Stimulated activated CD4-positive, alpha-beta T cell treated with anti-CD3 and anti-CD28 coated beads, TNF-alpha, amount 100 ng/mL, for 1 hour (primary cell): Measurements from ENCODE around the gene PSMD10.
A peak's percentile ranks its signal among the peaks of the same experiment; 100 is the strongest.

Source experiments
- DNase-seq, 3 donors: peaks; one replicate each; pipeline ENCODE4 v3.0.0-alpha.2; 2020; ENCODE audit warnings: low read depth in 3 of 3, low spot score in 1 of 3

The PSMD10 gene, protein sequence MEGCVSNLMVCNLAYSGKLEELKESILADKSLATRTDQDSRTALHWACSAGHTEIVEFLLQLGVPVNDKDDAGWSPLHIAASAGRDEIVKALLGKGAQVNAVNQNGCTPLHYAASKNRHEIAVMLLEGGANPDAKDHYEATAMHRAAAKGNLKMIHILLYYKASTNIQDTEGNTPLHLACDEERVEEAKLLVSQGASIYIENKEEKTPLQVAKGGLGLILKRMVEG

DNA sequence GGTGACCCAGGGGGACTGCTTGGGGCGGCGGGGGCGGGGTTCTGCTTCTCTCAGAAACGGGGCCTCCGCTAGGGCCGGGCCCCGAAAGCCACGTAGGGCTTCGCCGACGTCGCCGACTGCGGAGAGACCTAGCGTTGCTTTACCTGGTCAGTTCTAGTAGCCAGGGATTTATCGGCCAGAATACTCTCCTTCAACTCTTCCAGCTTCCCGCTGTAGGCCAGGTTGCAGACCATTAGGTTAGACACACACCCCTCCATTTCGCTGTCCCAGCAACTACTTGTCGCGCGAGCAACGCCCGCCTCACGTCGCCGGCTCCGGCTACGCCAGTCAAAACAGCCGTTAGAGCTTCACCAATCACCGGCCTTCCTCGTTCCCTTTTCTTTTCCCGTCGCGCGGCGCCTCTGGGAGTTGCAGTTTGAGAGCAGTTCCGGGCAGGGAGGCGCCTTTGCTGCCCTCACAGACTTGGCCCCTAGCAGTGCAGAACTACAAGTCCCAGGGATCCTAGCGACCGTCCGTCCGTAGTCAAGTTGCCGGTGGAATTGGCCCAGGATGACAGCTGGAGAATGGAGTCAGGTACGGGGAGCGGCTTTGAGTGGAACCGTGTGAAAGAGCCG lies at the start of gene PSMD10, which contains the start of gene ATG4A:
Gene PSMD10 (minus strand): TSS at position 279 of the 614 bp plus-strand sequence. CDS start 22 bp downstream, at position 257.
Gene ATG4A (plus strand): TSS at position 515 of the 614 bp plus-strand sequence. CDS start 49 bp downstream, at position 564.
- peak; percentile 55 to 70 (median 65) for DNase-seq

DNA sequence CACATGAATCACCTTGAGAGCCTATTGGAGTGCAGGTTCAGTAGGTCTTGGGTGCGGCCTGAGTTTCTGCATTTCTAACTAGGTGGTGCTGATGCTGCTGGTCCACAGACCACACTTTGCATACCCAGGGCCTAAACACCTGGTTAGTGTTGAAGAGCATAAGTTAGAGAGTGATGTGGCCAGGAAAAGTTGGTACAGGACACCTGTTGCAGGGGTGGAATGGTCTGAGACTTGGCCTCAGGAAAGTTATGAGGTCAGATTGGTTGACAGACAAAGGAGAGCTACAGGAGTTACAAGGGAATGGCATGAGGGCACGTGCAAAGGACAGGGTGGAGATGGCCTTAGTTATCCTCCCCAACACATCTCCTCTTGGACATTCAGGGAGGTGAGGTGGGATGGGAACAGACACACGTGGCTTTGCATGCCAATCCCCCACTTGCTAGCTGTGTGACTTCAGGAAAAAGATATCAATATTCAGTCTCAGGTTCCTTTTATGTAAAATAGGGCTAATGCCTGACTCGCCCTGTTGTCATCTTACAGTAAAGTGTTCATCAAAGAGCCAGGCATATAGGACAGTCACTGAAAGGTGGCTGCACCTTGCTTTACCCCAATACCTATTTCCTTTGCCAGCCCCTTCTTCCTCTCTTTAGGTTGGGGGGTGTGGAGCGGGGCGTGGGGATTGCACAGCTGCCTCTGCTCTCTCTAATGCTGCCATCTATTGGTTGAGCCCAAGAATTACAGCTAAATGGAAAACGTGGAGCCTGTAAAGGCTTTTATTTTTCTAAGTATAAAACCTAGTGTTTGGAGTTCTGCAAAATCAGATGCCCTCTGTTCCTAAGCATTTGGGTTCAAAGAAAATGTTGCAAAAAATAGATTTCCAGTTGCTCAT lies 47.7 kb upstream of the PSMD10 start:
- no peak for DNase-seq

DNA sequence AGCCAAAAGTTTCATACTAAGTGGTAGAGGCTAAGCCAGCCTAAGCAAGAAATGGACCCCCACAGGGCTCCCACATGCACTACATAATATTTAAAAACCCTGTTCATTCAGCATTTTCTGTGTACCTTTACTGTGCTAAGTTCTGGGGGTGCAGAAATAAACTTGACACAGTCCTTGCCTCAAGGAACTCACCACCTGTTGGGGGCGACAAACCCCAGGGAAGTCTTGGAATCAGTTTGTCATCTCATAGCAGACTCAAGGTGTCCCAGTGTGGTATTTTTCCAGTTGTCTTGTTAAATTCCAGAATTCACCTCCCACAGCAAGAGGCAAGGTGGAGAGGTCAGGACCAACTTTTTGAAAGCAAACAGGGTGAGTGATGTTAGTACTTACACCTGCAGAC lies 43.4 kb upstream of the PSMD10 start:
- no peak for DNase-seq

DNA sequence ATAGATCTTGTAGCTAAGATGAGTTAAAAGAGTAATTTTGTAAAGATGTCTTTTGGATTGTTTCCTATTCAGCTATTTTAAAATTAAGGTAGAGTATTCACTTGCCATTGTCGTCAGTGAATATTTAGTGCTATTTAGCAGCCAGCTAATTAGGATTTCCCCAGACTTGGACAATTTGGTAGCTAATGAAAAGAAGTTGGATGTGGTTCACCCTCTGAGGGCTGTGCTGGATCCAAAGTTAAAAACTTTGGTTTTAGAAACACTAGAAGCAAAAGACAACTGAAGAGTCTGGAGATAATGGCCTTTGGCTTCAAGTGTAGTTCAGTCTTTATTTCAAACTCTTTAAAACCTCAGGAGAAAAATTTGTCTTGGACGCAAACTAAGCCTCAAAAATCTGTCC lies 41.5 kb upstream of the PSMD10 start:
- DNase-seq = no peak

DNA sequence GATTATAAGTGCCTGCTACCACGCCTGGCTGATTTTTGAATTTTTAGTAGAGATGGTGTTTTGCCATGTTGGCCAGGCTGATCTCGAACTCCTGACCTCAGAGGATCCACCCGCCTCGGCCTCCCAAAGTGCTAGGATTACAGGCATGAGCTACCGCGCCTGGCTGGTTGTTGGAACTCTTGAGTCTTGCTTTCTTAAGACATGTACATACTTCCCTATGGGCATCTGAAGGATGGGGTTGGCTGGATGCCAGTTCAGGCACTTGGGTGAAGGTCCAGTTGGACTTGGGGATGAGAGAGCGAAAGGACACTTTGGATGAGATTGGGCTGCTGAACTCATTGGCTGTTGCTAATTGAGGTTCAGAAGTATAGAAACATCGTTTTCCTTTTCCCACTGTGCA lies 40.7 kb upstream of the PSMD10 start:
- DNase-seq = no peak

DNA sequence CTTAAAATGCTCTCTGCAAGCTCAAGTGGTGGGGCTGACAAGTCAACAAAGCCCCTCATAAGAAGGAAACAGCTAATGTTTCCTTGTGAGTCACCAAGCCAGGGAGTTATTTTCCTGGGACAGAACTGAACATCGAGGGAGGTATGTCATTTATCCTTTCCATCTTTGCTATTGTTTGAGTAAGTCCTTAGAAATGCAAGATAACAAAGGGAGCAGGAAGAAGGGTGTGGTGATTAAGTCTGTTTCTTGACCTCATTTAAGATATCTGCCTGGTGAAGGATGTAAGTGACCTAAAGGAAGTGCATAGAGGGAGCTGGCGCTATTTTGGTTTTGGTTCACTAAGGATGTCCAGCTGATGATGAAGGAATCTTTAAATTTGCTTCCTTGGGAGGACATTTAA lies 40.1 kb upstream of the PSMD10 start:
- DNase-seq = no peak

DNA sequence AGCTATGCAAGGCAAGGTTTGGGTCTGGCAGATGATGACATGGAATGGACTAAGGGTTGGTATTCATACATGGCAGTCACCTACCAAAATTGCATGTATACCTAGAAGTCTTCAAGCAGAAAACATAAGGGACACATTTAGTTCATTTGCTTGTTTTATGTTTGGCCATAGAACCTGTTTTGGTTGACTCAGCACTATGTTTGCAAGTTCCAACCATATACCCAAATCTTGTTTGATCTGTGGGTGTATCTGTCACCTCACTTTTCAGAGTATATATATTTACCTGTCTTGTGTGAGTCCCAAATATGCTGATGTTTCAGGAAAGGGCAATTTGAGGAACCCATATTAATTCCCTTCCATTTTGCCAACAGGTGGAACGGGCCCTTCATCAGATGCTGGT lies 39.5 kb upstream of the PSMD10 start:
- DNase-seq = no peak

DNA sequence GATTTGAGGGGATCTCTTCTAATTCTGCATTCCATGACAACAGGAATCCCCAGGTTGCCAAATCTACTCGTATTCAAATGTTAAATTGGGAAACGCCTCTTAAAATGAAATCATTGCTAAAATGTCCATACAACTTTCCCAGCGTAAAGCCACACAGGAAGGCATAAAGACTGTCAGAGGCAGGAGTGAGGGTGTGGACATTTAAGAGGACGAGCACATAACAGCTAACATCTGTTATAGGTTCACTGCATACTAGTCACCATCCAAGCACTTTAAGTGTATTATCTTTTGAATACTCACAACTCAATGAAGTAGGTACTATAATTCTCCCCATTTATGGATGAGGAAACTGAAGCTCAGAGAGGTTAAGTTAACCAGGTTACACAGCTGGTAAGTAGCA lies 35.8 kb upstream of the PSMD10 start:
- no peak for DNase-seq

DNA sequence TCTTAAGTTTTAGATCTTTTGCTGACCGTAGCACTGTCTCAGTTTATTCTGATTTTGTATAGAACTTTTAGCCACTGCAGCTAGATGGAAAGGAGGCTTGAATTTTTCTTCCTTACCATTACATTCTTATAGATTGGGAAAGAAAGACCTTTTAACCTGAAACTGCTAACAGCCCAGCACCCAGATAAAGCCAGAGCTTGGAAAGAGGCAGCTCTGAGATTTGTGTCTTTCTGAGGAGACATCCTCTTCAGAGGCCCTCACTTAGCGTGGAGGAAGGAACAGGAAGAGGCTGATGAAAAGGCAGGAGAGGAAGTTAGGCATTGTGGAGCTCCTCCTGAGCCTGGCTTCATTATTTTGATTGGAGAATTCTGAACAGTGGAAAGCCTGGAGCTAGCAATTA lies 35.3 kb upstream of the PSMD10 start:
- DNase-seq = no peak

DNA sequence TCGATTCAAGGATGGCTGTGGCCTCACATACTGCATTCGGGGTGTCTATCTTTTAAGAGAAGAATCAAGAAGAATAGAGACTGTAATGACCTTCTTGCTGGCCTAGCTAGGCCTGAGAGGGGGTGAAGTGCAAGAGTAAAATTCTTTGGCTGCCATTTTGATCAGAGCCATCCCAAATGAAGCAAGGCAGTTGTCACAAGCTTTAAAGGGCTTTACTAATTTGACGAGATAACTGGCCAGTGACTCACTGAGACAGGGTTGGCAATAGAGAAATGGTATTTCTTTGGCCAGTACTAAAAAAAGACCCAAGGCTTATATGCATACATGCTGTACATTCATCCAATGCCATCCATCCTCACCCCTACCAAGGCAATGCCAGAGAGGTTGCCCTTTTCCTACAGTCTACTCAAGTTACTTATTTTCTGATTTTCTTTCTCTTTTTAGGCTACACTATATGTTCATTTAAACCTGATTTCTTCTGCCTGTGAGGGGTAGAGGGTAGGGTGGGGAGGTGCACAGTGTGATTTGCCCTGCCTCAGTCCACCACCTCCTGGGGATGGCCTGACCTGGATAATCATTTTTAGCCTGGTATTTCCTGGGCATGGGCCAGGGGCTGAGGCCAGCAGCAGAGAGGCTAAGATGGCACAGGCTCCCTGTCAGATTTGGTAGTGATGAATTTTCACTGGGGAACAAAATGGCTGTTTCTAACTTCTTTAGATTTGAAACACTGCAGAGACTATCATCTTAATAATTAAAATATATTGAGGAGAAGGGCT lies 32.4 kb upstream of the PSMD10 start:
- DNase-seq = no peak

DNA sequence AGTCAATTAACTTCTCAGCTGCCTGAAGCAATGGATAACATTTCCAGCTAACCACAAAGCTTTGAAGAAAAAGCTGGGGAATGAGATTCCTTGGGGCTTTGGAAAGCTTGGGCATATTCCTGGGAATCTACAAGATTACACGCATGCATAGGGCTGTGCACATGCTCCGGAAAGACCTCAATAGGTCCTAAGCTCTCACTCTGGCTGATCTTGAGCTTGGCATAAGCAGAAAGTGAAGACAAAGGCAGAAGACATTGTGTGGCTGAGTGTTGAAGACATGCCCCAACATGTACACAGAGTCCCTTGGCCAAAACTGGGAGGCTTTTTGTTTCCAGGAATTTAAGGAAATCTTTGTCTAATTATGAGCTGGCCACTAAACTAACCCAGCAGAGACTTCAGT lies 31.4 kb upstream of the PSMD10 start:
- DNase-seq = no peak

DNA sequence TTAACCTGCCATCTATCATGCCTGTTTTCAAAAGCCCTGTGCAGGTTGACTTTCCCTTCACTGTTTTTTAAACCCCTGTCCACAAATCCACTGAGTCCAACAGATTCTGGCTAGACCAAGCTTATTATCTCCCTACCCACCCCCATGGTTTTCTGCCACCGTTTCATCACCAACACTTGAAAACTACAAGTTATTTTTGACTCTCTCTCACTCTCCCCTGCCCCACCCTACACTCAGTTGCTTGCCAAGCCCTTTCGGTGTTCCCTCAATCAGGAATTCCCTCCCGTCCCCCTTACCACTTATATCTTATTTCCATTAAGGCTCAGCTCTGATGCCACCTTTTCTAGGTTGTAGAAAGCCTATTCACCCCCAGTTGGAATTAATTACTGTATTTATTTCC lies 29.9 kb upstream of the PSMD10 start:
- DNase-seq = no peak

DNA sequence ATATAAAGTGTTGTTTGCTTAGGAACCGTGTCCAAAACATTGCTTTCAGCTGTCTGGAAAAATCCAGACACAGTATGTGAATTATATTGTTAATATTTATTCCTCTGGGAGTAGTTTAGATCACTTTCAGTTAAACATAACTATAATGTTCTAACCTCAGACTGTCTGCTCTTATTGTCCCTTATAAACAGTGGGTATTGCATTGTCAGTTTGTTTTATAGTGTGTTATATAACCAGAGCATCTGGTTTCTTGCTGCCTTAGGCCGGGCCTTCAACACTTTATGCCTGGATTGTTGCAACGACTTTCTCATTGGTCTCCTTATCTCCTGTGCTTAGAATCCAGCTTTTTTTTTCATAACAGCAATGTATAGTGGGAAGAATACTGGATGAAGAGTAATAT lies 26.6 kb upstream of the PSMD10 start:
- no peak for DNase-seq

DNA sequence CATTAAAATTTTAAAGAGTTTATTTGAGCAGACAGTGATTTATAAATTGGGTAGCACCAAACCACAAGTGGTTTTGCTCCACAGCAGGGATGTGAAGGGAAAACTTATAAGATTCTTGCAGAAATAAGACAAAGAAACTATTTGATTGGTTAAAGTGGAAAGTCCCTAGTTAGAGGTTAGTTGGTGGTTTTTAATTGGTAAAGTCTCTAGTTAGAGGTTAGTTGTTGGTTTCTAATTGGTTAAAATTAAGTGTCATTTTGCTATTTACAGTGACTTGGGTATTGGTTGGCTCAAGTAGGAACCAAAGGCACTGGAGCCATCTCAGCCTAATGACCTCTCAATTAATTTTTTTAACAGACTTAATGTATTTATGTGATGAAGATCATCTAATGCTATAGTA lies 23.2 kb upstream of the PSMD10 start:
- no peak for DNase-seq

DNA sequence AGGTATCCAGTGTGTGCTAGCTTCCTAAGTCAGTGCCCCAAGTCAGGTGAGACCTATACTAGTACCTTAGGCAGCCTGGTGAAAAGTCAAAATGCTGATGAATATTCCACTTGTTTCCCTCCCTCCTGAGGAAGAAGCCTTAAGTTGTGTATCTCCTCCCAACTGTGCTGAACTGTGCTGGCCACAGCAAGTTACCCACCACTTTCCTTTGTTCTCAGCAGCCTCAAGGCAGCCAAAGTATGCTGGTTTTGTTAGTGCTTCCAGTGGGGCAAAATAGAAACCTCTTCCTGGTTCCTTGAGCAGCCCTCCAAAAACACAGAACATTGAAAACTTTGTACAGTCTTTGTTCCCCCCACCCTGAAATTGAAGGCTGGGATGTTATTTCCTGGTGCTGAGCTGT lies 14.1 kb upstream of the PSMD10 start:
- DNase-seq = no peak

DNA sequence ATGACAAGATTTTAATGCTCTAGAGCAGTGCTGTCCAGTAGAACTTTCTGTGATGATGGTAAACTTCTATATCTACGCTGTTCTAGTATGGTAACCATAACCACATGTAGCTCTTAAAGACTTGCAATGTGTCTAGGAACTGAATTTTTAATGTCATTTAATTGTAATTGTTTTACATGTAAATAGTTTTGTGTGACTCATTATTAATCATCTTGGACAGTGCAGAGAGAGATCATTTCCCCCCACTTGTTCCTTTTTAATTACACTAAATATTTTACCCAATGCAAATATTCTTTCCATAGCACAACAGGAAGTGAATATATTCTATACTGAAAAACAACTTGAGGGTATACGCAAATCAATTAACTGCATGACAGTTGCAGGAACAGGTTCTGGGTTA lies 6.0 kb upstream of the PSMD10 start:
- DNase-seq = no peak

DNA sequence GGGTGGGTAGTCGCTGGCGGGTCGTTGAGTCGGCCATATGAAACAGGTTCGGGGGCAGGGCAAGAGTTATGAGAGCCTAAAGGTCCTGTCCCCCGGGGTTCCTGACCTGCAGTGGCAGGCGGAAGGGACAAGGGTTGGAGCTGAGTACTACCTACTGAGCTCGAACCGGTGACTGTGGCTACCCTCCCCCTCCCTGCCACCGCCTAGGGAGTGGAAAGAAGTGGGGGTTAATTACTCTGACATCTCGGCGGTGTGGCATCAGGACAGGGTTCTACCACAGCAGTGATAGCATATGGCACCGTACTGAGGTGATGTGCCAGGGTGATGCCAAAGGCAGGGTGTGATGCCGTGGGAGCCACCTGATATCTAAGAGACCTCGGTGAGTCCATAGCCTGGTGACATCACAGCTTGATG lies 543 bp upstream of the PSMD10 start:
- no peak for DNase-seq

DNA sequence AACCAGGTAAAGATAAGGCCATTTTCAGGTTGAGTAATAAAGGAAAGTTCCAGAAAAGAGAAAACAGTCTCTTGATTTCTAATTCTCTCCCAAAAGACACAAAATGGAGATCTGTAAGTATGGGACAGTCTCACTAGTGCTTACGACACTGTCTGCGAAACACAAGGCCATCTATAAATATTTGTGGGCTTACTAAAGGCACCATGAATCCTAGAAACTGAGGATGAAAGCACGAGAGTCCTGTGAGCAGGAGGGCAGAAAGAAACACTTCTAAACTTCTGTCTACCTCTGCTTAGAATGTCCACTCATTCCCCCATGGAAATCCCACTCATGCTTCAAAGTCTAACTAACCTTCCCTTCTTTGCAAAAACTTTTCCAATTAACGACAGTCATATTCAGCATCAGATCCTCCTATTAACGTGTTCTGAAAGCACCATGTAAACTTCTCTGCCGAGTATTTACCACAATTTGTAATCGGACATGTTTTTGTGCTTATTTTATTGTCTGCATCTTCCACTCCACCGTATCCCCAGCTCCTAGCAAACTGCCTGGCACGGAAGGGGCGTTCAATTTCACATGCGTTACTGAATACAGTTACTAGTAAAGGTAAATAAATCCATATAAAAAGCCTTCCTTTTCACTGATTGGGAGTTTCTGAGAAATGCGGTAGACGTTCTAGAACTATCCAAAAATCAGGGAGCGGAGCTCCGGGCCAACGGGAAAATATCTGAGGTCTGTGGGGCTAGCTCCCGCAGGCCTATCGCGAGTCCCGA lies 665 bp downstream of the PSMD10 start:
- DNase-seq = no peak

DNA sequence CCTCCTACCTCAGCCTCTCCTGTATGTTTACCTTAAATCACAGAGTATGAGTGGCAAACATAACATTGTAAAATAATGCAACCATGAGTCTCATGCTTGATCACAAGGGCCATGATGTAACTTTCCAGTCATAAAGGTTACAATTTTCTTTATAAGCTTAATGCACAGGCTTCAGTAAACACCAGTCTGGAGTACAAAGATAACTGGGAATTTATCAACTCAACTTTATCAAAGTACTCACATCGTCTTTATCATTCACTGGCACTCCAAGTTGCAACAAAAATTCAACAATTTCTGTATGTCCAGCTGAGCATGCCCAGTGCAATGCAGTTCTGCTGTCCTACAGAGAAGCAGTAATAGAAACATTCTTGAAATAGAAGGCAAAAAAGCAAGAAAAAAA lies 2.8 kb downstream of the PSMD10 start:
- no peak for DNase-seq

DNA sequence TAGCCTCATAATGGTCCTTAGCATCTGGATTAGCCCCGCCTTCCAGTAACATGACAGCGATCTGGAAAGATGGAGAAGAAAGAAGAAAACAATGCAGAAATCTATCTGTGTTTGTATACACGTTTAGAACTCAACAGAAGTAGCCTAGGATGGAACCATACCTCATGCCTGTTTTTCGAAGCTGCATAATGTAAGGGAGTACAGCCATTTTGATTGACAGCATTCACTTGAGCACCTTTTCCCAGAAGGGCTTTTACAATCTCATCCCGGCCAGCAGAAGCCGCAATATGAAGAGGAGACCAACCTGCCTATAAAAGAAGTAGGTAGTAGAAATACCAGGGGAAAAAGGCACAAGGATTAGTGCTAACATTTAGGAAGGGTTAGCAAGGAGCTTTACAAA lies 3.5 kb downstream of the PSMD10 start:
- DNase-seq = no peak

DNA sequence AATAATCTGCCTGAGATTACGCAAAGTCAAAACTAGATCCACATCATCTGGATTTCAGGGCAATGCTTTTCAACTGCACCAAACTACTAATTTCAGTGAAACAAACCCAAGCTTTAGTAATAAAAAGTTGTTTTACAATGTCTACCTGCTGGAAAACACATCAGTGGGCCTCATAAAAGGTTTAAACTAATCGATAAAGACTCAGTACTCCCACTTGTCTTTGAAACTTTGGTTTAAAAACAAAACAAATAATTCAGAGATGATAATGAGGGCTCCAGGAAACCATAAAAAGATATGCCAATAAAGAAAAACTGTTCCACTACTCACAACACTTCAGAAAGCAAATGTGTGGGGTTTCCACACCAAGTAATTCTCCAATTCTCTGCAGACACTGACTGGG lies 10.2 kb downstream of the PSMD10 start:
- DNase-seq = no peak
